CD4-positive, alpha-beta T cell (primary cell): Measurements from ENCODE around the gene SLC12A3. TPM values are rescaled to one million over a fixed set of nuclear protein-coding genes. Genes with fewer than 3 reads are reported as not detected.

ENCODE experiments used
- ATAC-seq: fragments of 200-7000 bp; cut with Tn5 transposase; one replicate; pipeline ENCODE4 v1.10.0; 2022; ENCODE audit warnings: mild to moderate bottlenecking; ENCODE audit not compliant: poor library complexity
- CTCF ChIA-PET: fragments of 350-600 bp; sonication (Branson Sonifier 250); formaldehyde crosslinking; loops from one replicate; lab custom pipeline; 2021; ENCODE audit warnings: antibody characterized with exemption, inconsistent platforms; lab: Charles Lee
- POLR2A ChIA-PET: fragments of 350-600 bp; sonication (Branson Sonifier 250); formaldehyde crosslinking; loops from one replicate; lab custom pipeline; 2021; ENCODE audit warnings: antibody characterized with exemption, inconsistent platforms; lab: Charles Lee
- DNase-seq, 14 experiments: peaks; one replicate each; pipeline ENCODE4 v3.0.0-alpha.2; 2013 to 2020; ENCODE audit warnings: mixed read lengths in 2 of 14
- H3K27ac ChIP-seq, 2 donors: one replicate each; pipeline versions ENCODE4 v1.5.1 to v1.7.0; 2013; ENCODE audit warnings: low read length in 2 of 2, low read depth in 1 of 2, mild to moderate bottlenecking in 1 of 2
- H3K27me3 ChIP-seq, 2 experiments: 1 replicate in 1 of 2; 2 replicates in 1 of 2; pipeline versions ENCODE4 v1.6.1 to v1.7.0; 2013; ENCODE audit warnings: low read length in 2 of 2, control low read depth in 1 of 2, mild to moderate bottlenecking in 1 of 2, moderate library complexity in 1 of 2; ENCODE audit not compliant: insufficient read depth in 2 of 2, control insufficient read depth in 1 of 2
- H3K36me3 ChIP-seq: one replicate; pipeline ENCODE4 v1.6.1; 2013; ENCODE audit warnings: low read length, control low read depth; ENCODE audit not compliant: insufficient read depth
- H3K4me1 ChIP-seq: one replicate; pipeline ENCODE4 v1.6.1; 2013; ENCODE audit warnings: low read length, control low read depth; ENCODE audit not compliant: insufficient read depth
- H3K4me3 ChIP-seq: one replicate; pipeline ENCODE4 v1.5.1; 2013; ENCODE audit warnings: mild to moderate bottlenecking, low read length, moderate library complexity
- H3K9me3 ChIP-seq, 2 experiments: 1 replicate in 1 of 2; 2 replicates in 1 of 2; pipeline versions ENCODE4 v1.6.1 to v1.7.0; 2013; ENCODE audit warnings: low read length in 2 of 2, mild to moderate bottlenecking in 2 of 2, control low read depth in 1 of 2, moderate library complexity in 1 of 2; ENCODE audit not compliant: control insufficient read depth in 1 of 2, insufficient read depth in 1 of 2
- H3K27ac Mint-ChIP-seq: one replicate; pipeline ENCODE4 v1.8.0; 2020; ENCODE audit warnings: mixed read lengths
- H3K27me3 Mint-ChIP-seq: one replicate; pipeline ENCODE4 v1.8.0; 2021; ENCODE audit warnings: mixed read lengths
- H3K36me3 Mint-ChIP-seq: one replicate; pipeline ENCODE4 v1.8.0; 2021; ENCODE audit warnings: low read depth, mixed read lengths
- H3K4me1 Mint-ChIP-seq: one replicate; pipeline ENCODE4 v1.8.0; 2021; ENCODE audit warnings: low read depth, mixed read lengths
- H3K4me3 Mint-ChIP-seq: one replicate; pipeline ENCODE4 v1.8.0; 2020; ENCODE audit warnings: mild to moderate bottlenecking, mixed read lengths
- H3K9me3 Mint-ChIP-seq: one replicate; pipeline ENCODE4 v1.8.0; 2020; ENCODE audit warnings: mixed read lengths
- intact Hi-C, 2 experiments: fragments of 100-400 bp; cut with DNase I in 1 of 2; cut with micrococcal nuclease in 1 of 2; formaldehyde crosslinking; loops; one replicate each; pipeline versions ENCODE4 v1.15.1 to v1.9.0; 2023 to 2025; cut with DNase I, micrococcal nuclease
- total RNA-seq, 174 experiments: library from RNA in 2 of 174; stranded (reverse) in 2 of 174; gene quantifications; one replicate each; pipeline ENCODE4 v1.2.3 and lab custom pipeline; 2021 to 2026
- TF ChIP-seq, protein P1 (sequence below): fragments of 200-600 bp; IDR thresholded peaks from one replicate; pipeline ENCODE4 v1.8.0; 2022; ENCODE audit warnings: antibody characterized with exemption, mild to moderate bottlenecking

SLC12A3 gene
- total RNA-seq, 2 experiments from 2014 or later = not detected

DNA sequence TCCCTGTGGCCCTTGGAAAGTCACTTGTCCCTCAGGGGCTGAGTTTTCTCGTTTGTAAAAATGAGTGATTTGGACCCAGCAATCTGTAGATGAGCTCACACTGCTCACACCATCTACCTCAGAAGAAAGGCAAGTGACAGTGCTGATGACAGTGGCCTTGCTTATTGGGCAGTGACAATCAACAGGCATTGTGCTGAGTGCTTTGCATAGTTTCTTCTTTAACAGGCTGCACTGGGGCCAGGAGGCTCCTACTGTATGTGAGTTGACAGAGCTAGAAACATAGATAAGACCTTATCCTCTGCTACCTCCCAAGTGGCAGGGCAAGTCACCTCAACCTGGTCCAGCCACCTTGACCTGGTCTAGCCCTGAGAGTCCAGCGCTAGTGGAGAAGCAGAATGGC lies 29.7 kb upstream of the SLC12A3 start:
- no peak overlapping the region for H3K4me3 Mint-ChIP-seq
- no peak overlapping the region for H3K27ac Mint-ChIP-seq
- Histone ChIP-seq H3K27me3 (no peaks in the 10 kb centered on the region), H3K27ac (no peak overlapping the region), H3K9me3 (no peaks in the 10 kb centered on the region), H3K4me3 (no peak overlapping the region), H3K36me3 (peaks cover 59% of the 10 kb centered on the region), H3K4me1 (peaks cover 3% of the 10 kb centered on the region)
- DNase-seq = no peak
- H3K9me3 Mint-ChIP-seq = no peaks in the 10 kb centered on the region
- CTCF ChIA-PET = no interaction called here
- no peaks in the 10 kb centered on the region for H3K27me3 Mint-ChIP-seq
- peaks cover 98% of the 10 kb centered on the region for H3K36me3 Mint-ChIP-seq
- no peak for ATAC-seq
- peaks cover 7% of the 10 kb centered on the region for H3K4me1 Mint-ChIP-seq
- intact Hi-C loops = no loop called here
- POLR2A ChIA-PET = no interaction called here
- TF ChIP-seq, protein P1, sequence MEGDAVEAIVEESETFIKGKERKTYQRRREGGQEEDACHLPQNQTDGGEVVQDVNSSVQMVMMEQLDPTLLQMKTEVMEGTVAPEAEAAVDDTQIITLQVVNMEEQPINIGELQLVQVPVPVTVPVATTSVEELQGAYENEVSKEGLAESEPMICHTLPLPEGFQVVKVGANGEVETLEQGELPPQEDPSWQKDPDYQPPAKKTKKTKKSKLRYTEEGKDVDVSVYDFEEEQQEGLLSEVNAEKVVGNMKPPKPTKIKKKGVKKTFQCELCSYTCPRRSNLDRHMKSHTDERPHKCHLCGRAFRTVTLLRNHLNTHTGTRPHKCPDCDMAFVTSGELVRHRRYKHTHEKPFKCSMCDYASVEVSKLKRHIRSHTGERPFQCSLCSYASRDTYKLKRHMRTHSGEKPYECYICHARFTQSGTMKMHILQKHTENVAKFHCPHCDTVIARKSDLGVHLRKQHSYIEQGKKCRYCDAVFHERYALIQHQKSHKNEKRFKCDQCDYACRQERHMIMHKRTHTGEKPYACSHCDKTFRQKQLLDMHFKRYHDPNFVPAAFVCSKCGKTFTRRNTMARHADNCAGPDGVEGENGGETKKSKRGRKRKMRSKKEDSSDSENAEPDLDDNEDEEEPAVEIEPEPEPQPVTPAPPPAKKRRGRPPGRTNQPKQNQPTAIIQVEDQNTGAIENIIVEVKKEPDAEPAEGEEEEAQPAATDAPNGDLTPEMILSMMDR = no peak

DNA sequence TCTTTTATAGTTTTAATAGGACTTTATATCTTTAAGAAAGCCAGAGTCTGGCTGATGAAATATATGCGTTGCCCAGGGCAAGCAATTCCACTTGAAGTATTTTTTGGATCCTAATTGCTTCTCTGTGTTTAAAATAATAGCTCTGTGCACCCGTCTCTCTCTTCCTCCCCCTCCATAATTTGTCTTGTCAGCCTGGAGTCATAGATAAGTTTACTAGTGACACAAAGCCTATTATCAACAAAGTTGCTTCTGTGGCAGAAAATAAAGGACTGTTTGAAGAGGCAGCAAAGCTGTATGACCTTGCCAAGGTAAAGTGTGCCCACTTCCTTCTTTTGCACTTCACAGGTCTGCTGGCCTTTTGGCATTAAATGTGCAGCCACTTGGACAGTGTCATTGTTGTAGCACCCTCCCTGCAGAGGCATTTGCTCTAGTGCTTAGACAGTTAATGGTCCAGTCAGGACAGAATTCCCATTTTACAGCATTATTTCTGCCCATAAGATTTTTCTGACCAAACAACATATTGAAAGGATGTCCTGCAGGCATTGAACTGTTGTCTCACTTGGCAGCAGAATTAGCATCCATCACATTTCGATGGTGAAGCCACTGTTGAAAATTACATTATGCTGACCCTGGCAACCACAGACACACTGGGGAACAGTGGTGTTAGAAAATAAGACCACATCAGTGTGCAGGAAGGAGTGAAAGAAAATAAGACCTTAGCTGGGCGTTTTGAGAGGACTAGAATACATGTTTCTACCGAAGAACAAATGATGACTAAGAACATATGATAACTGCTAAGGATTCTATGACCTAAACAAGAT lies 28.4 kb upstream of the SLC12A3 start:
- POLR2A ChIA-PET = no interaction called here
- H3K4me1 ChIP-seq = peaks cover 3% of the 10 kb centered on the region
- CTCF ChIA-PET = no interaction called here
- H3K27me3 ChIP-seq = no peaks in the 10 kb centered on the region
- peaks cover 7% of the 10 kb centered on the region for H3K4me1 Mint-ChIP-seq
- no peak for DNase-seq
- H3K9me3 Mint-ChIP-seq = no peaks in the 10 kb centered on the region
- H3K9me3 ChIP-seq = no peaks in the 10 kb centered on the region
- H3K4me3 Mint-ChIP-seq = no peak overlapping the region
- TF ChIP-seq, protein P1 = no peak
- intact Hi-C loops = no loop called here
- peaks cover 95% of the 10 kb centered on the region for H3K36me3 Mint-ChIP-seq
- H3K36me3 ChIP-seq = peaks cover 55% of the 10 kb centered on the region
- H3K27ac ChIP-seq = no peak overlapping the region
- H3K27ac Mint-ChIP-seq = no peak overlapping the region
- ATAC-seq = no peak
- no peak overlapping the region for H3K4me3 ChIP-seq
- H3K27me3 Mint-ChIP-seq = no peaks in the 10 kb centered on the region

DNA sequence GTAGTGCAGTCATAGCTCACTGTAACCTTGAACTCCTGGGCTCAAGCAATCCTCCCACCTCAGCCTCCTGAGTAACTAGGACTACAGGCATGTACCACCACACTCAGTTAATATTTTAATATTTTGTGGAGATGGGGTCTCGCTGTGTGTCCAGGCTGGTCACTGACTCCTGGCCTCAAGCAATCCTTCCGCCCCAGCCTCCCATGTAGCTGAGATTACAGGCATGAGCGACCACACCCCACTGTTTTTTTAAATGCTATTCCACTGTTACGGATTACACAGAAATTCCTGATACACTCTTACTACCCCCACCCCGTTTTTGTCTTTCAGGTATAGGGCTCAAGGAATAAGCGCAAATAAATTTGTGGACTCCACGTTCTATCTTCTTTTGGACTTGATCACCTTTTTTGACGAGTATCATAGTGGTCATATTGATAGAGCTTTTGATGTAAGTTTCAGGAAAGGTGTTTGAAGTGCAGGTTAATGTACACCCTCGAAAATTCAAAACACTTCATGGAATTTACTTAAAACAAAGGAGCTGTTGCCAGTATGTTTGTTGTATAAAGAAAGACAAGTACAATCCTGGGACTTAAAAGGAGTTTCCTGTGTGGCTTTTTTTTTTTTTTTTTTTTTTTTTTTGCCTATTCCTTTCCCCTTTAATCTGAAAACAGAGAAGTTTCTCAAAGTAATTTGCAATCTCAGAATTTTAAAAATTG lies 26.2 kb upstream of the SLC12A3 start:
- H3K4me3 Mint-ChIP-seq = no peak overlapping the region
- H3K4me1 Mint-ChIP-seq = peaks cover 7% of the 10 kb centered on the region
- no peaks in the 10 kb centered on the region for H3K9me3 Mint-ChIP-seq
- ChIA-PET POLR2A (no interaction called here), CTCF (interaction anchor here (0.6 to 0.7 kb wide), 4 partner anchors 161 to 1259 kb away, joined by 3 to 5 read pairs (median 4); no protein-coding TSS in a partner anchor)
- H3K27me3 ChIP-seq = no peaks in the 10 kb centered on the region
- H3K4me3 ChIP-seq = no peak overlapping the region
- H3K27me3 Mint-ChIP-seq = no peaks in the 10 kb centered on the region
- no peak for ATAC-seq
- intact Hi-C loops = no loop called here
- TF ChIP-seq, protein P1 = no peak
- H3K4me1 ChIP-seq = peaks cover 3% of the 10 kb centered on the region
- H3K36me3 ChIP-seq = peaks cover 53% of the 10 kb centered on the region
- no peak overlapping the region for H3K27ac ChIP-seq
- no peak overlapping the region for H3K27ac Mint-ChIP-seq
- no peak for DNase-seq
- H3K9me3 ChIP-seq = no peaks in the 10 kb centered on the region
- H3K36me3 Mint-ChIP-seq = peaks cover 94% of the 10 kb centered on the region
